ENCODE measurements around the gene MIPOL1. TPM values are rescaled to one million over a fixed set of nuclear protein-coding genes. Genes with fewer than 3 reads are reported as not detected.

Gene MIPOL1, protein sequence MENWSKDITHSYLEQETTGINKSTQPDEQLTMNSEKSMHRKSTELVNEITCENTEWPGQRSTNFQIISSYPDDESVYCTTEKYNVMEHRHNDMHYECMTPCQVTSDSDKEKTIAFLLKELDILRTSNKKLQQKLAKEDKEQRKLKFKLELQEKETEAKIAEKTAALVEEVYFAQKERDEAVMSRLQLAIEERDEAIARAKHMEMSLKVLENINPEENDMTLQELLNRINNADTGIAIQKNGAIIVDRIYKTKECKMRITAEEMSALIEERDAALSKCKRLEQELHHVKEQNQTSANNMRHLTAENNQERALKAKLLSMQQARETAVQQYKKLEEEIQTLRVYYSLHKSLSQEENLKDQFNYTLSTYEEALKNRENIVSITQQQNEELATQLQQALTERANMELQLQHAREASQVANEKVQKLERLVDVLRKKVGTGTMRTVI
- total RNA-seq = 10 to 100 TPM; 11.4 to 25.7 (median 18.9) TPM

DNA sequence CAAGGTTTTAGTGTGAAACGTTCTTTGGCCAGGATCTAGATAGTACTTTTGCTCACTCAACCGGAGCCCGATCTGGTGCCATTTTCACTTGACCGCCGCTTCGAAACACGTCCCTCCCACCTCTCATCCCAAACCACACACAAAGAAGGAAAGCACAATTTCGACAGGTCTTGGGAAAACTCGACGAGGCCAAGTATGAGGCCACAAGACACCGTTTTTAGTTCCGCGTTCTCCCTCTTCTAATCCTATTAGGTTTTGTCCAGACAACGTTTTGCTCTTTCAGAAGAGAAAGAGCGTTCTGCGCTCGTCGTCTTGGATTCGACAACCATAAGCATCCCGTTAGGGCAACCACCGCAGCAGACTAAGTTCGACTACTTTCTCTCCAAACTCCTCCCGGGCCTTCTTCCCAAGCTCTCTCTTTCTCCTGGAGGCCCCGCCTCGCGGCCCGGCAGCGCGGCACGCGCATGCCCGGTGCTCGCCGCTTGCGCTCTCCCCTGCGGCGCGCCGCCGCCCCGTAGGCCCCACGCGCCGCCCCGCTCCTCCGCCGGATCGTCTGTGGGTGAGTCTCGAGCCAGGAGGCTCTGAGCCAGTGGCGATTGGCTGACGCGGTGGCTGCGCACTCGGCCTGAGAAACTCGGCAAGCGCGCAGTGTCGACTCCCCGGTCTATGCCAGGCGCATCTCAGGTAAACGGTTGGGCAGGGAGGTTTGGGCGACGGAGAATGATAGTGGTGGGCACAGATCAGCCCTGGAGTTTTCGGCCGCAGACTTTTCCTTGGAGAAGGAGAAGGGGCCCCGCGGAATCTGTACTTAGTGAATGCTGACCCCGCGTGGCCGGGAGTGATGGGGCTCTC lies at the start of gene MIPOL1:
Gene MIPOL1, plus strand, starts transcription at position 517 of the 852 bp plus-strand sequence. CDS start 49,952 bp downstream, outside the sequence.
- H3K27me3 ChIP-seq = no peaks in the 10 kb centered on the region
- H3K4me1 ChIP-seq = peaks cover 0 to 25% (median 0%) of the 10 kb centered on the region in 4 donors
- peak within 1 kb of the TSS; percentile 54 to 73 (median 60) for H3K4me3 ChIP-seq
- peak; percentile 1 to 35 for TF ChIP-seq POLR2A (IDR thresholded peaks at IDR 0.05)
- TF ChIP-seq EP300 (IDR thresholded peaks at IDR 0.05) = peak in 1 of 2 donors; percentile 71
- TF ChIP-seq, protein P1, sequence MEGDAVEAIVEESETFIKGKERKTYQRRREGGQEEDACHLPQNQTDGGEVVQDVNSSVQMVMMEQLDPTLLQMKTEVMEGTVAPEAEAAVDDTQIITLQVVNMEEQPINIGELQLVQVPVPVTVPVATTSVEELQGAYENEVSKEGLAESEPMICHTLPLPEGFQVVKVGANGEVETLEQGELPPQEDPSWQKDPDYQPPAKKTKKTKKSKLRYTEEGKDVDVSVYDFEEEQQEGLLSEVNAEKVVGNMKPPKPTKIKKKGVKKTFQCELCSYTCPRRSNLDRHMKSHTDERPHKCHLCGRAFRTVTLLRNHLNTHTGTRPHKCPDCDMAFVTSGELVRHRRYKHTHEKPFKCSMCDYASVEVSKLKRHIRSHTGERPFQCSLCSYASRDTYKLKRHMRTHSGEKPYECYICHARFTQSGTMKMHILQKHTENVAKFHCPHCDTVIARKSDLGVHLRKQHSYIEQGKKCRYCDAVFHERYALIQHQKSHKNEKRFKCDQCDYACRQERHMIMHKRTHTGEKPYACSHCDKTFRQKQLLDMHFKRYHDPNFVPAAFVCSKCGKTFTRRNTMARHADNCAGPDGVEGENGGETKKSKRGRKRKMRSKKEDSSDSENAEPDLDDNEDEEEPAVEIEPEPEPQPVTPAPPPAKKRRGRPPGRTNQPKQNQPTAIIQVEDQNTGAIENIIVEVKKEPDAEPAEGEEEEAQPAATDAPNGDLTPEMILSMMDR (IDR thresholded peaks at IDR 0.05) = peak in 3 of 5 experiments; percentile 25 to 39 (median 30)
- peak; percentile 61 to 64 for DNase-seq (ENCODE audit: low spot score in 2 of 2)
- H3K27ac ChIP-seq = peak within 1 kb of the TSS; percentile 79 to 93 (median 87)
- H3K36me3 ChIP-seq = no peaks in the 10 kb centered on the region
- no peaks in the 10 kb centered on the region for H3K9me3 ChIP-seq
- 0 to 2% methylated on average over 35 to 58 of the region's 70 CpGs for whole genome bisulfite sequencing, 2 donors

DNA sequence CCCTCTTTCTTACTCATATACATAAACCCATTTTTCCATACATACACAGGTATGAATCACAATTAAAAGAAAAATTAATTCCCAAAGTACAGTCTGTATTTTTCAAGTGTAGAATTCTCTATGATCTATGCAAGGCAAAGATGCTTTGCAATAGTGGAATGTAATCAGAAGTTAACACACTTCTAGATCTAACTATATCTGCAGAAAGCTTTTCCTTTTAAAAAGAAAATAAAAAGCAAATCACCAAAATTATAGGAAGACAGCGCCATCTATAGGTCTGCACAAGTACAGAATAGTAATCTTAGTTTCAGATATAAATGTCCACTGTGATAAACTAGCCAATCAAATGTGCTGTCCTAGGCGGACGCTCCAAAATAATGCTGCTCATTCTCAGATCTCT lies 47.3 kb upstream of the MIPOL1 start:
- WGBS, 2 donors = 0 to 1% methylated on average over 3 of the region's 3 CpGs
- H3K9me3 ChIP-seq = peaks cover 0 to 10% (median 2%) of the 10 kb centered on the region in 4 donors

DNA sequence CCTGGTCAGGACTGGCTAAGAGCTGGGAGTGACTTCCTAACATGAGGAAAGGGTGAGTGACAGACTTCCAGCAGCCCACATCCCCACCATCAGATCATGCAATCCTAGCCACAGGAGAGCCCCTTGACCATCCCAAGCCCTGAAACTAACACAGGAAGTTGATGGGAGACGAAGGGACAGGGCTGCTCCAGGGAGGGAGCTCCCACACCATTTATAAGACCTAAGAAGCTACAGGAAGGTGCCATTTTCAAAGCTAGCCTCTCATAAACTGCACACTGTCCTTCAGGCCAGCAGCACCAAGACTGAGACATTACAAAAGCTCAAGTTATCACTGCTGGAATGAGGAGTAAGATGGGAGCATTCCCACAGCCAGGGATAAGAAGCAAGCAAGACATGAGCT lies 44.7 kb upstream of the MIPOL1 start:
- DNase-seq (ENCODE audit: low spot score in 2 of 2) = no peak
- 14 to 33% methylated on average over 1 of the region's 1 CpG for WGBS, 2 donors
- TF ChIP-seq, protein P1 (IDR thresholded peaks at IDR 0.05) = no peak
- TF ChIP-seq EP300 (IDR thresholded peaks at IDR 0.05) (no peak), POLR2A (IDR thresholded peaks at IDR 0.05) (no peak)

More for the DNA sequence above, 47.3 kb upstream of the MIPOL1 start:
- no peak overlapping the region for H3K27ac ChIP-seq
- no peak for DNase-seq (ENCODE audit: low spot score in 2 of 2)
- no peak for TF ChIP-seq EP300 (IDR thresholded peaks at IDR 0.05)
- TF ChIP-seq, protein P1 (IDR thresholded peaks at IDR 0.05) = peak; percentile 57 to 65 (median 62)
- TF ChIP-seq POLR2A (IDR thresholded peaks at IDR 0.05) = no peak
- peaks cover 0 to 3% (median 0%) of the 10 kb centered on the region in 4 donors for H3K4me1 ChIP-seq
- no peak overlapping the region for H3K4me3 ChIP-seq
- H3K27me3 ChIP-seq = no peaks in the 10 kb centered on the region
- H3K36me3 ChIP-seq = no peaks in the 10 kb centered on the region

DNA sequence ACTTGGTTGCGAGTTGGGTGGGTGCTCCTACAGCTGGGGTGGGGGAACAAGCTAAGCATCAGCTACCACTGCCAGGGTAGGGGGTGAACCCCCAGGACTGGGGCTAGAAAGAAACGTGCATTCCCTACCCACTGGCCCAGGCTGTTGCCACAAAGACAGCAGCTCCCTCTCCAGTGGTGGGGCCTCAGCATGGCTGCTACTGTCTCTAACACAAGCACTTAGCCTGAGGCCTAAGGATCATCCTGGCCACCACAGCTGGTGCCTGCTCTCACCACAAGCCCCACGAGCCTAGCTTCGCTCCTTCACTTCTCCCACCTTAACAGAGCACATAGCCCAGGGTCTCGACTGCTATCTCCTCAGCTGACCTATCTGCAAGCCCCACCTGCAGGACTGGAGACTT lies 44.3 kb upstream of the MIPOL1 start:
- TF ChIP-seq POLR2A (IDR thresholded peaks at IDR 0.05) = no peak
- TF ChIP-seq, protein P1 (IDR thresholded peaks at IDR 0.05) = no peak
- no peak for TF ChIP-seq EP300 (IDR thresholded peaks at IDR 0.05)
- Histone ChIP-seq H3K9me3 (peaks cover 0 to 20% (median 3%) of the 10 kb centered on the region in 4 donors), H3K36me3 (no peaks in the 10 kb centered on the region), H3K4me1 (peaks cover 0 to 3% (median 0%) of the 10 kb centered on the region in 4 donors), H3K27ac (no peak overlapping the region), H3K27me3 (no peaks in the 10 kb centered on the region), H3K4me3 (no peak overlapping the region)
- 82 to 83% methylated on average over 5 of the region's 5 CpGs for WGBS, 2 donors
- no peak for DNase-seq (ENCODE audit: low spot score in 2 of 2)

More for the DNA sequence above, 44.7 kb upstream of the MIPOL1 start:
- Histone ChIP-seq H3K27ac (no peak overlapping the region), H3K4me1 (peaks cover 0 to 3% (median 0%) of the 10 kb centered on the region in 4 donors), H3K36me3 (no peaks in the 10 kb centered on the region), H3K27me3 (no peaks in the 10 kb centered on the region), H3K9me3 (peaks cover 0 to 20% (median 3%) of the 10 kb centered on the region in 4 donors), H3K4me3 (no peak overlapping the region)

Data from tibial nerve (tissue), 4 donors.